GM04503 (cell line): ENCODE results near the gene FBXO9.

Source experiments
- DNase-seq: peaks from one replicate; pipeline ENCODE4 v3.0.0-alpha.2; 2012; ENCODE audit warnings: low read depth

FBXO9 gene

GRCh38 chr6:53136000-53136609, 70.9 kb downstream of the FBXO9 start:
- no peak for DNase-seq

GRCh38 chr6:53139841-53140413, 74.7 kb downstream of the FBXO9 start:
- DNase-seq = no peak

DNA sequence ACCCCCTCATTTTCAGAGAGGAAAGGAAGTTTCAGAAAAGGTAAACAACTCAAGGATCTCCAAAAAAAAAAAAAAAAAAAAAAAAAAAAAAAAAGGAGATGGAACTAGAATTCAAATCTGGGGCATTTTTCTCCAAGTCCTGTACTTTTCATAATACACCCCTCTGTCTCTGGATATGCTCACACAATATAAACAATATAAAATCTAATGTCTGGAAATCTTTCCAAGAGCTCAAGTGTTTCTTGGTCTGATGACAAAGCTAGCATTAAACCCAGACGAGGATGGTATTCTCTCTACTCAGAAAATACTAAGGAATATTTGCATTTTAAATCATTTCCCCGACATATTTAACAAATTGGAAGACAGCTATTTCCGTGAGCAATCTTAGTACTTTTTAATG, 77.6 kb downstream of the FBXO9 start:
- no peak for DNase-seq

GRCh38 chr6:53143710-53144109, 78.5 kb downstream of the FBXO9 start:
- DNase-seq = no peak

- no peak for DNase-seq
Measured at GRCh38 chr6:53144802-53145201, 79.6 kb downstream of the FBXO9 start.

- DNase-seq = no peak
Measured at GRCh38 chr6:53148684-53149083, 83.5 kb downstream of the FBXO9 start, which contains the start of gene GCM1. Gene GCM1, minus strand, starts transcription at chr6:53148841. Its CDS starts 3,209 bp downstream, at chr6:53145632.
